Lower leg skin (tissue), 3 donors: ENCODE measurements around the gene CALR3.

Experiments used
- CTCF ChIP-seq, 3 donors: fragments of 450-650 bp; IDR thresholded peaks; one replicate each; pipeline ENCODE4 v1.5.1; 2016; ENCODE audit warnings: antibody characterized with exemption in 3 of 3, mild to moderate bottlenecking in 3 of 3, moderate library complexity in 2 of 3
- POLR2A ChIP-seq, 2 donors: fragments of 450-650 bp; IDR thresholded peaks; one replicate each; pipeline ENCODE4 v1.6.1; 2016 to 2017; ENCODE audit warnings: antibody characterized with exemption in 2 of 2, mild to moderate bottlenecking in 1 of 2, moderate library complexity in 1 of 2

GRCh38 chr19:16520986-16521624 is 25.1 kb upstream of the CALR3 start:
- TF ChIP-seq CTCF (IDR thresholded peaks at IDR 0.05) (no peak), POLR2A (IDR thresholded peaks at IDR 0.05) (no peak)
